SK-N-SH (cell line): ENCODE measurements around the gene SP4. TPM values are rescaled to one million over a fixed set of nuclear protein-coding genes. Genes with fewer than 3 reads are reported as not detected.

ENCODE experiments used
- CTCF ChIA-PET: fragments of 300-600, 350-600 bp; formaldehyde crosslinking; extraction: SDS; loops from one replicate; lab custom pipeline; 2021; lab: Yijun Ruan, JAX
- POLR2A ChIA-PET: fragments of 350-600 bp; sonication (Branson Sonifier 250); formaldehyde crosslinking; extraction: SDS; loops from one replicate; lab custom pipeline; 2020; ENCODE audit warnings: antibody characterized with exemption, inconsistent platforms; lab: Yijun Ruan, JAX
- DNase-seq: peaks from one replicate; pipeline ENCODE4 v3.0.0; 2012
- H2AFZ ChIP-seq: fragments of 200-600 bp; sonication (generic); 2 replicates; pipeline ENCODE4 v1.8.1; 2016; ENCODE audit warnings: antibody characterized with exemption, mild to moderate bottlenecking, low read depth
- H3F3A ChIP-seq: fragments of 200-600 bp; sonication (generic); replicated peaks from 2 replicates; pipeline ENCODE3; 2016; ENCODE audit warnings: antibody characterized with exemption, mild to moderate bottlenecking; ENCODE audit not compliant: insufficient read depth
- H3K27ac ChIP-seq, 2 experiments: fragments of 200-500 bp in 1 of 2; fragments of 200-600 bp in 1 of 2; sonication (Bioruptor generic) in 1 of 2; sonication (generic), shearing (Covaris generic) in 1 of 2; 2 replicates each; pipeline versions ENCODE4 v1.5.1 to v1.6.1; 2014 to 2016; ENCODE audit warnings: low read depth in 2 of 2, inconsistent platforms in 1 of 2, low read length in 1 of 2, mild to moderate bottlenecking in 1 of 2, mixed read lengths in 1 of 2
- H3K27me3 ChIP-seq: fragments of 200-600 bp; sonication (generic), shearing (Covaris generic); 2 replicates; pipeline ENCODE4 v1.6.1; 2016; ENCODE audit warnings: mixed run types; ENCODE audit not compliant: insufficient read depth
- H3K36me3 ChIP-seq, 2 experiments: fragments of 200-500 bp in 1 of 2; fragments of 200-600 bp in 1 of 2; sonication (Bioruptor generic) in 1 of 2; sonication (generic) in 1 of 2; replicated peaks in 1 of 2; 2 replicates each; pipeline versions ENCODE3 to v1.5.1; 2014 to 2016; ENCODE audit warnings: low read length in 1 of 2, mild to moderate bottlenecking in 1 of 2; ENCODE audit not compliant: insufficient read depth in 2 of 2, control insufficient read depth in 1 of 2
- H3K4me1 ChIP-seq, 2 experiments: fragments of 200-500 bp in 1 of 2; fragments of 200-600 bp in 1 of 2; sonication (Bioruptor generic) in 1 of 2; sonication (generic), shearing (Covaris generic) in 1 of 2; 2 replicates each; pipeline versions ENCODE4 v1.5.1 to v1.6.1; 2014 to 2016; ENCODE audit warnings: low read depth in 1 of 2, low read length in 1 of 2, mixed run types in 1 of 2; ENCODE audit not compliant: insufficient read depth in 2 of 2, control insufficient read depth in 1 of 2
- H3K4me2 ChIP-seq: fragments of 200-600 bp; sonication (generic), shearing (Covaris generic); 2 replicates; pipeline ENCODE4 v1.6.1; 2017; ENCODE audit warnings: mixed run types
- H3K4me3 ChIP-seq, 2 experiments: fragments of 200-500 bp in 1 of 2; fragments of 200-600 bp in 1 of 2; sonication (Bioruptor generic) in 1 of 2; sonication (generic), shearing (Covaris generic) in 1 of 2; 2 replicates each; pipeline versions ENCODE4 v1.5.1 to v1.8.1; 2014 to 2016; ENCODE audit warnings: low read depth in 2 of 2, inconsistent platforms in 1 of 2, low read length in 1 of 2, mild to moderate bottlenecking in 1 of 2, mixed read lengths in 1 of 2, moderate library complexity in 1 of 2
- H3K79me2 ChIP-seq: fragments of 200-600 bp; sonication (generic); 2 replicates; pipeline ENCODE4 v1.8.1; 2017; ENCODE audit warnings: mild to moderate bottlenecking; ENCODE audit not compliant: insufficient read depth
- H3K9ac ChIP-seq: fragments of 200-600 bp; sonication (generic); 2 replicates; pipeline ENCODE4 v1.6.1; 2017; ENCODE audit warnings: mixed run types
- H3K9me2 ChIP-seq: fragments of 200-600 bp; sonication (generic); 2 replicates; pipeline ENCODE4 v1.6.1; 2017; ENCODE audit warnings: mixed run types
- H3K9me3 ChIP-seq: fragments of 200-600 bp; sonication (generic); 2 replicates; pipeline ENCODE4 v1.6.1; 2017; ENCODE audit warnings: mixed run types, mild to moderate bottlenecking, moderate library complexity
- H4K20me1 ChIP-seq: fragments of 200-600 bp; sonication (generic); 2 replicates; pipeline ENCODE4 v1.6.1; 2017; ENCODE audit warnings: mild to moderate bottlenecking, mixed run types; ENCODE audit not compliant: insufficient read depth
- CHD2 ChIP-seq: fragments of 150-350 bp; IDR thresholded peaks from 2 replicates; pipeline ENCODE4 v1.6.1; 2018; ENCODE audit warnings: low read length; ENCODE audit not compliant: partially characterized antibody
- EP300 ChIP-seq, 2 experiments: IDR thresholded peaks; 2 replicates each; pipeline versions ENCODE4 v1.4.0 to v1.6.1; 2012; ENCODE audit warnings: borderline replicate concordance in 1 of 2, low read depth in 1 of 2, low read length in 1 of 2
- FOSL2 ChIP-seq: IDR thresholded peaks from 2 replicates; pipeline ENCODE4 v1.4.0; 2012; ENCODE audit warnings: low read depth, mild to moderate bottlenecking, moderate library complexity, borderline replicate concordance
- FOXJ3 ChIP-seq: sonication (generic); formaldehyde crosslinking; IDR thresholded peaks from 2 replicates; pipeline ENCODE4 v1.5.1; 2020; ENCODE audit warnings: mild to moderate bottlenecking, missing genetic modification reagents
- FOXM1 ChIP-seq: IDR thresholded peaks from 2 replicates; pipeline ENCODE4 v1.4.0; 2012; ENCODE audit warnings: low read depth, mild to moderate bottlenecking
- GATA2 ChIP-seq: sonication (generic); formaldehyde crosslinking; IDR thresholded peaks from 2 replicates; pipeline ENCODE4 v1.5.0; 2020; ENCODE audit warnings: mild to moderate bottlenecking, missing genetic modification reagents
- JUND ChIP-seq: IDR thresholded peaks from 2 replicates; pipeline ENCODE4 v1.4.0; 2012
- MEF2A ChIP-seq: IDR thresholded peaks from 2 replicates; pipeline ENCODE4 v1.4.0; 2012; ENCODE audit warnings: low read depth, borderline replicate concordance
- NFIC ChIP-seq: IDR thresholded peaks from 2 replicates; pipeline ENCODE4 v1.4.0; 2012; ENCODE audit warnings: borderline replicate concordance
- NRF1 ChIP-seq: IDR thresholded peaks from 2 replicates; pipeline ENCODE4 v1.6.1; 2012; ENCODE audit warnings: low read depth, mild to moderate bottlenecking, low read length
- POLR2AphosphoS5 ChIP-seq: IDR thresholded peaks from 2 replicates; pipeline ENCODE4 v1.6.1; 2012; ENCODE audit warnings: low read depth, low read length
- RAD21 ChIP-seq: IDR thresholded peaks from 2 replicates; pipeline ENCODE4 v1.6.1; 2012; ENCODE audit warnings: mild to moderate bottlenecking, low read length
- RFX5 ChIP-seq: IDR thresholded peaks from 2 replicates; pipeline ENCODE4 v1.6.1; 2012; ENCODE audit warnings: mild to moderate bottlenecking, improper control_type of control experiment, low read length
- SIN3A ChIP-seq: IDR thresholded peaks from 2 replicates; pipeline ENCODE4 v1.6.1; 2012; ENCODE audit warnings: low read depth, mild to moderate bottlenecking, low read length, moderate library complexity, borderline replicate concordance
- TEAD4 ChIP-seq: IDR thresholded peaks from 2 replicates; pipeline ENCODE4 v1.4.0; 2012; ENCODE audit warnings: mild to moderate bottlenecking, borderline replicate concordance; ENCODE audit not compliant: insufficient read depth
- YY1 ChIP-seq: IDR thresholded peaks from 2 replicates; pipeline ENCODE4 v1.4.0; 2012; ENCODE audit warnings: low read depth, mild to moderate bottlenecking
- WGBS: methylation state at CpG from one replicate; pipeline ENCODE4 v1.1.6; 2017; ENCODE audit warnings: low lambda C conversion rate; 5-methylcytosine and 5-hydroxymethylcytosine counted together
- polyA plus RNA-seq, 3 experiments: library from polyadenylated mRNA; depleted of rRNA; stranded (reverse); fragments of >200 nt; gene quantifications; 2 replicates each; pipeline ENCODE4 v1.2.3, GENCODE V29; 2012
- TF ChIP-seq, protein P1 (sequence below): fragments of 150-350 bp; IDR thresholded peaks from 2 replicates; pipeline ENCODE4 v1.6.1; 2017; ENCODE audit warnings: antibody characterized with exemption, low read length, low read depth, borderline replicate concordance
- TF ChIP-seq, protein P2 (sequence below): fragments of 200-600 bp; sonication (generic); IDR thresholded peaks from 2 replicates; pipeline ENCODE4 v1.6.1; 2017; ENCODE audit warnings: antibody characterized with exemption, mild to moderate bottlenecking, moderate library complexity
- TF ChIP-seq, protein P3 (sequence below): IDR thresholded peaks from 2 replicates; pipeline ENCODE4 v1.4.0; 2012; ENCODE audit warnings: low read depth
- TF ChIP-seq, protein P4 (sequence below): fragments of 150-350 bp; IDR thresholded peaks from 2 replicates; pipeline ENCODE4 v1.6.1; 2016; ENCODE audit warnings: mild to moderate bottlenecking, low read depth, low read length

Gene SP4
- polyA plus RNA-seq, 1 of the 3 experiments (the other 2 are of a cell fraction), result 1.1 TPM

DNA sequence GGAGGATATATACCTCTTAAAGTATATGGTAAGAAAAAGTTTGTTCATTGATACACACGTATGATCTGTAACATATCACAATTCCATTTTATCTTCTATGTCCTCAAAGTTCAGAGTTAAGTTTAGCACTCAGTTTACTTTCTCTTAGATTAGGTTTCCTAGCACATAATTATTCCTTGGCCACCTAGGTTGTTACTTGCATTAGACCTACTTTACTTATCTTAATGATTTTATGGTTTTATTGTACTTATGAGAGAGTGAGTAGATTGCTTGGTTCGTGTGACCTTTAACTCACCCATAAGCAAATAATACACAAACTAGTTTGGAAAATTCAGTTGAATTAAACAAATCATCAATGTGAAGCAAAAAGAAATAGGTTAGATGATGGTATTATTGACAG lies 33.9 kb upstream of the SP4 start:
- Histone ChIP-seq H3K27me3 (peaks cover 15% of the 10 kb centered on the region), H3K9ac (no peak overlapping the region), H3K9me3 (no peaks in the 10 kb centered on the region), H3F3A (no peaks in the 10 kb centered on the region), H3K9me2 (no peaks in the 10 kb centered on the region)
- no peak for DNase-seq
- 2% methylated on average over 2 of the region's 2 CpGs for WGBS
- CTCF ChIA-PET, result no interaction called here
- no peak for TF ChIP-seq SIN3A
- no peak for TF ChIP-seq NRF1
- no peak for TF ChIP-seq JUND
- no peak for TF ChIP-seq EP300 (IDR thresholded peaks at IDR 0.05; ENCODE audit: borderline replicate concordance in 1 of 2, low read depth in 1 of 2, low read length in 1 of 2)
- TF ChIP-seq FOXM1, result no peak
- TF ChIP-seq, protein P1, sequence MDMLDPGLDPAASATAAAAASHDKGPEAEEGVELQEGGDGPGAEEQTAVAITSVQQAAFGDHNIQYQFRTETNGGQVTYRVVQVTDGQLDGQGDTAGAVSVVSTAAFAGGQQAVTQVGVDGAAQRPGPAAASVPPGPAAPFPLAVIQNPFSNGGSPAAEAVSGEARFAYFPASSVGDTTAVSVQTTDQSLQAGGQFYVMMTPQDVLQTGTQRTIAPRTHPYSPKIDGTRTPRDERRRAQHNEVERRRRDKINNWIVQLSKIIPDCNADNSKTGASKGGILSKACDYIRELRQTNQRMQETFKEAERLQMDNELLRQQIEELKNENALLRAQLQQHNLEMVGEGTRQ, result no peak
- no peak for TF ChIP-seq YY1
- no peak for TF ChIP-seq RFX5
- no peak for TF ChIP-seq POLR2AphosphoS5
- TF ChIP-seq, protein P2, sequence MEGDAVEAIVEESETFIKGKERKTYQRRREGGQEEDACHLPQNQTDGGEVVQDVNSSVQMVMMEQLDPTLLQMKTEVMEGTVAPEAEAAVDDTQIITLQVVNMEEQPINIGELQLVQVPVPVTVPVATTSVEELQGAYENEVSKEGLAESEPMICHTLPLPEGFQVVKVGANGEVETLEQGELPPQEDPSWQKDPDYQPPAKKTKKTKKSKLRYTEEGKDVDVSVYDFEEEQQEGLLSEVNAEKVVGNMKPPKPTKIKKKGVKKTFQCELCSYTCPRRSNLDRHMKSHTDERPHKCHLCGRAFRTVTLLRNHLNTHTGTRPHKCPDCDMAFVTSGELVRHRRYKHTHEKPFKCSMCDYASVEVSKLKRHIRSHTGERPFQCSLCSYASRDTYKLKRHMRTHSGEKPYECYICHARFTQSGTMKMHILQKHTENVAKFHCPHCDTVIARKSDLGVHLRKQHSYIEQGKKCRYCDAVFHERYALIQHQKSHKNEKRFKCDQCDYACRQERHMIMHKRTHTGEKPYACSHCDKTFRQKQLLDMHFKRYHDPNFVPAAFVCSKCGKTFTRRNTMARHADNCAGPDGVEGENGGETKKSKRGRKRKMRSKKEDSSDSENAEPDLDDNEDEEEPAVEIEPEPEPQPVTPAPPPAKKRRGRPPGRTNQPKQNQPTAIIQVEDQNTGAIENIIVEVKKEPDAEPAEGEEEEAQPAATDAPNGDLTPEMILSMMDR, result no peak
- no peak for TF ChIP-seq RAD21
- no peak for TF ChIP-seq GATA2 (CRISPR knock-in tag)
- TF ChIP-seq FOXJ3 (CRISPR knock-in tag), result no peak
- TF ChIP-seq MEF2A, result no peak
- TF ChIP-seq, protein P3, sequence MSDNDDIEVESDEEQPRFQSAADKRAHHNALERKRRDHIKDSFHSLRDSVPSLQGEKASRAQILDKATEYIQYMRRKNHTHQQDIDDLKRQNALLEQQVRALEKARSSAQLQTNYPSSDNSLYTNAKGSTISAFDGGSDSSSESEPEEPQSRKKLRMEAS, result no peak
- TF ChIP-seq CHD2, result no peak
- TF ChIP-seq FOSL2, result no peak
- no peak for TF ChIP-seq TEAD4
- TF ChIP-seq, protein P4, sequence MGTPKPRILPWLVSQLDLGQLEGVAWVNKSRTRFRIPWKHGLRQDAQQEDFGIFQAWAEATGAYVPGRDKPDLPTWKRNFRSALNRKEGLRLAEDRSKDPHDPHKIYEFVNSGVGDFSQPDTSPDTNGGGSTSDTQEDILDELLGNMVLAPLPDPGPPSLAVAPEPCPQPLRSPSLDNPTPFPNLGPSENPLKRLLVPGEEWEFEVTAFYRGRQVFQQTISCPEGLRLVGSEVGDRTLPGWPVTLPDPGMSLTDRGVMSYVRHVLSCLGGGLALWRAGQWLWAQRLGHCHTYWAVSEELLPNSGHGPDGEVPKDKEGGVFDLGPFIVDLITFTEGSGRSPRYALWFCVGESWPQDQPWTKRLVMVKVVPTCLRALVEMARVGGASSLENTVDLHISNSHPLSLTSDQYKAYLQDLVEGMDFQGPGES, result no peak
- TF ChIP-seq NFIC, result no peak
- TF ChIP-seq, all 33 proteins: peak for 0
- POLR2A ChIA-PET, result no interaction called here
- Histone ChIP-seq H3K4me1 (no peaks in the 10 kb centered on the region), H2AFZ (no peak overlapping the region), H3K4me2 (no peak overlapping the region), H3K27ac (no peak overlapping the region), H4K20me1 (no peaks in the 10 kb centered on the region), H3K4me3 (no peak overlapping the region), H3K36me3 (no peaks in the 10 kb centered on the region), H3K79me2 (no peaks in the 10 kb centered on the region)
